HepG2 (cell line): Measurements from ENCODE around the gene ZNFX1. TPM values are rescaled to one million over a fixed set of nuclear protein-coding genes. Genes with fewer than 3 reads are reported as not detected.

ENCODE experiments used
- CAMTA2 ChIP-seq: sonication (generic); formaldehyde crosslinking; IDR thresholded peaks from 2 replicates; pipeline ENCODE4 v1.4.0; 2020; ENCODE audit warnings: mild to moderate bottlenecking, missing genetic modification reagents, borderline replicate concordance
- DDIT3 ChIP-seq: sonication (generic); formaldehyde crosslinking; IDR thresholded peaks from 2 replicates; pipeline ENCODE4 v1.4.0; 2020; ENCODE audit warnings: mild to moderate bottlenecking, missing genetic modification reagents
- ETV6 ChIP-seq: sonication (generic); formaldehyde crosslinking; conservative IDR thresholded peaks from 2 replicates; pipeline ENCODE4 v1.4.0; 2020; ENCODE audit warnings: missing genetic modification reagents
- FOXO1 ChIP-seq: sonication (generic); formaldehyde crosslinking; IDR thresholded peaks from 2 replicates; pipeline ENCODE4 v1.4.0; 2020; ENCODE audit warnings: missing genetic modification reagents
- HES4 ChIP-seq: sonication (generic); formaldehyde crosslinking; IDR thresholded peaks from 2 replicates; pipeline ENCODE4 v1.9.0; 2021; ENCODE audit warnings: mild to moderate bottlenecking, missing genetic modification reagents, borderline replicate concordance
- HMG20B ChIP-seq: conservative IDR thresholded peaks from 2 replicates; pipeline ENCODE4 v1.6.1; 2016; ENCODE audit warnings: missing genetic modification reagents, missing compliant biosample characterization
- MAZ ChIP-seq, 2 experiments: sonication (generic) in 1 of 2; formaldehyde crosslinking in 1 of 2; IDR thresholded peaks; 2 replicates each; pipeline versions ENCODE4 v1.5.0 to v1.6.1; 2012 to 2020; ENCODE audit warnings: low read depth in 2 of 2, mild to moderate bottlenecking in 2 of 2, borderline replicate concordance in 1 of 2, improper control_type of control experiment in 1 of 2, low read length in 1 of 2, missing genetic modification reagents in 1 of 2, moderate library complexity in 1 of 2
- MLLT10 ChIP-seq: sonication (generic); formaldehyde crosslinking; IDR thresholded peaks from 2 replicates; pipeline ENCODE4 v1.4.0; 2020; ENCODE audit warnings: missing genetic modification reagents
- MTA3 ChIP-seq: sonication (generic); formaldehyde crosslinking; IDR thresholded peaks from 2 replicates; pipeline ENCODE4 v1.4.0; 2020; ENCODE audit warnings: missing genetic modification reagents
- MXI1 ChIP-seq: IDR thresholded peaks from 3 replicates; pipeline ENCODE4 v1.6.1; 2012; ENCODE audit warnings: low read depth, low read length, inconsistent platforms, borderline replicate concordance
- RBAK ChIP-seq: sonication (generic); formaldehyde crosslinking; IDR thresholded peaks from 2 replicates; pipeline ENCODE4 v1.5.1; 2020; ENCODE audit warnings: mild to moderate bottlenecking, missing genetic modification reagents
- SOX6 ChIP-seq, 2 experiments: fragments of 450-650 bp in 1 of 2; sonication (generic) in 1 of 2; formaldehyde crosslinking in 1 of 2; IDR thresholded peaks; 2 replicates each; pipeline versions ENCODE4 v1.4.0 to v1.6.1; 2017 to 2020; ENCODE audit warnings: antibody characterized with exemption in 1 of 2, mild to moderate bottlenecking in 1 of 2, missing genetic modification reagents in 1 of 2
- TBL1XR1 ChIP-seq: fragments of 150-350 bp; IDR thresholded peaks from 2 replicates; pipeline ENCODE4 v1.6.1; 2014; ENCODE audit warnings: borderline replicate concordance, low read length; ENCODE audit not compliant: partially characterized antibody
- ZBED4 ChIP-seq: sonication (generic); formaldehyde crosslinking; IDR thresholded peaks from 2 replicates; pipeline ENCODE4 v1.4.0; 2020; ENCODE audit warnings: missing genetic modification reagents, borderline replicate concordance
- ZNF10 ChIP-seq: sonication (generic); formaldehyde crosslinking; IDR thresholded peaks from 2 replicates; pipeline ENCODE4 v1.4.0; 2020; ENCODE audit warnings: mild to moderate bottlenecking, low read depth, missing genetic modification reagents, borderline replicate concordance
- ZNF17 ChIP-seq: sonication (generic); formaldehyde crosslinking; IDR thresholded peaks from 2 replicates; pipeline ENCODE4 v1.5.0; 2020; ENCODE audit warnings: mild to moderate bottlenecking, missing genetic modification reagents
- ZNF224 ChIP-seq: sonication (generic); formaldehyde crosslinking; IDR thresholded peaks from 2 replicates; pipeline ENCODE4 v1.5.0; 2020; ENCODE audit warnings: mild to moderate bottlenecking, missing genetic modification reagents
- ZNF367 ChIP-seq: sonication (generic); formaldehyde crosslinking; IDR thresholded peaks from 2 replicates; pipeline ENCODE4 v1.4.0; 2020; ENCODE audit warnings: missing genetic modification reagents, borderline replicate concordance
- ZNF567 ChIP-seq: sonication (generic); formaldehyde crosslinking; IDR thresholded peaks from 2 replicates; pipeline ENCODE4 v1.8.1; 2023; ENCODE audit warnings: mild to moderate bottlenecking, missing genetic modification reagents, borderline replicate concordance
- ZNF704 ChIP-seq: sonication (generic); formaldehyde crosslinking; IDR thresholded peaks from 2 replicates; pipeline ENCODE4 v1.8.1; 2023; ENCODE audit warnings: mild to moderate bottlenecking, inconsistent platforms, moderate library complexity, missing genetic modification reagents, borderline replicate concordance
- ZNF75D ChIP-seq: sonication (generic); formaldehyde crosslinking; IDR thresholded peaks from 2 replicates; pipeline ENCODE4 v1.8.1; 2023; ENCODE audit warnings: missing genetic modification reagents, mild to moderate bottlenecking, borderline replicate concordance
- ZNF790 ChIP-seq: sonication (generic); formaldehyde crosslinking; IDR thresholded peaks from 2 replicates; pipeline ENCODE4 v1.8.0; 2022; ENCODE audit warnings: missing genetic modification reagents, mild to moderate bottlenecking, borderline replicate concordance
- ZNF83 ChIP-seq: sonication (generic); formaldehyde crosslinking; IDR thresholded peaks from 2 replicates; pipeline ENCODE4 v1.4.0; 2020; ENCODE audit warnings: missing genetic modification reagents, mild to moderate bottlenecking, borderline replicate concordance
- polyA plus RNA-seq, 8 experiments: library from polyadenylated mRNA; depleted of rRNA in 3 of 8; stranded (reverse) in 7 of 8; unstranded in 1 of 8; fragments of >200 nt; fragmentation: Illumina TruSeq in 4 of 8; extraction: Trizol in 4 of 8; gene quantifications; 2 replicates each; pipeline versions ENCODE4 v1.2.1 to v1.2.3, GENCODE V29; 2011 to 2016; ENCODE audit warnings: low read depth in 4 of 8, missing spikeins in 1 of 8, mixed read lengths in 1 of 8; ENCODE audit not compliant: insufficient read depth in 1 of 8
- total RNA-seq, 5 experiments: library from RNA; depleted of rRNA; stranded (reverse); fragments of >200 nt; fragmentation: Illumina TruSeq; extraction: Trizol; gene quantifications; 2 replicates each; pipeline ENCODE4 v1.2.3, GENCODE V29; 2016; ENCODE audit warnings: low read depth in 1 of 5

The ZNFX1 gene
- total and polyA plus RNA-seq, 2 of the 13 experiments (the other 11 are each of a cell fraction or from before 2014, with no cell fraction given): 2.9 to 11.1 TPM

- TF ChIP-seq HES4 (CRISPR knock-in tag): peak; percentile 51; the same call in 1 of the 2 replicates
- no peak for TF ChIP-seq ZNF224 (CRISPR knock-in tag)
- TF ChIP-seq CAMTA2: no peak
- no peak for TF ChIP-seq ZNF17 (CRISPR knock-in tag)
- TF ChIP-seq MTA3: no peak; the same call in 1 of the 2 replicates
- no peak for TF ChIP-seq DDIT3 (CRISPR knock-in tag)
- no peak for TF ChIP-seq SOX6 (IDR thresholded peaks at IDR 0.05)
- TF ChIP-seq SOX6 (CRISPR knock-in tag; IDR thresholded peaks at IDR 0.05): no peak; the same call in none of the 2 replicates
- no peak for TF ChIP-seq HMG20B (CRISPR knock-in tag)
- no peak for TF ChIP-seq ZNF75D (CRISPR knock-in tag)
- no peak for TF ChIP-seq ZBED4
- TF ChIP-seq MAZ (IDR thresholded peaks at IDR 0.05; ENCODE audit: borderline replicate concordance, low read depth, low read length): no peak
- TF ChIP-seq MAZ (CRISPR knock-in tag; IDR thresholded peaks at IDR 0.05; ENCODE audit: low read depth): no peak
- TF ChIP-seq FOXO1 (CRISPR knock-in tag): no peak
- TF ChIP-seq ZNF367 (CRISPR knock-in tag): no peak
- no peak; the same call in 1 of the 2 replicates for TF ChIP-seq ETV6 (CRISPR knock-in tag)
- TF ChIP-seq ZNF567 (CRISPR knock-in tag): no peak
- no peak for TF ChIP-seq ZNF10
- no peak for TF ChIP-seq RBAK (CRISPR knock-in tag)
- TF ChIP-seq ZNF704: no peak
- TF ChIP-seq ZNF790 (CRISPR knock-in tag): peak; percentile 14; the same call in 1 of the 2 replicates
- peak; percentile 43; the same call in 1 of the 3 replicates for TF ChIP-seq MXI1
- TF ChIP-seq TBL1XR1: peak; percentile 15
- TF ChIP-seq MLLT10 (CRISPR knock-in tag): peak; percentile 68; the same call in 1 of the 2 replicates
- TF ChIP-seq ZNF83 (CRISPR knock-in tag): no peak
These were observed 1.2 kb upstream of the ZNFX1 start (continued) for GRCh38 chr20:49278818-49279676.
